ENCODE data around the gene MPO.

DNA sequence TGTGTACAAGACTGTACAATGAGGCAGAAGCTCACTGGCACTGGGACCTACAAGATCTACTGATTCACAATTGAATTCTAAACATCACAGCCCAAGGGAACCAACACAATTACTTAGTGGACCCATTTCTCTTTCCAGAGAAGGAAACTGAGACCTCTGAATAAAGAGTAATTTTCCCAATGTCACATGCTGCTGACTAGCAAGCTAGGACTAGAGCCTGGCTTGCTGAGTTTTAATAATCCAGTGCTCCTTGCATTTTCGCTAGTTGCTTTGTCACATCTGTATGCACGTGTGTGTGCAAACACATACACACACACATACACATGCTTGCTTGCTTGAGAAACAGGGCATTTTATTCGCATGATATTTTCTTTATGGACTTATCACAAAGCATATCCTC is 46.2 kb downstream of the MPO start:
- TF ChIP-seq, protein P1, sequence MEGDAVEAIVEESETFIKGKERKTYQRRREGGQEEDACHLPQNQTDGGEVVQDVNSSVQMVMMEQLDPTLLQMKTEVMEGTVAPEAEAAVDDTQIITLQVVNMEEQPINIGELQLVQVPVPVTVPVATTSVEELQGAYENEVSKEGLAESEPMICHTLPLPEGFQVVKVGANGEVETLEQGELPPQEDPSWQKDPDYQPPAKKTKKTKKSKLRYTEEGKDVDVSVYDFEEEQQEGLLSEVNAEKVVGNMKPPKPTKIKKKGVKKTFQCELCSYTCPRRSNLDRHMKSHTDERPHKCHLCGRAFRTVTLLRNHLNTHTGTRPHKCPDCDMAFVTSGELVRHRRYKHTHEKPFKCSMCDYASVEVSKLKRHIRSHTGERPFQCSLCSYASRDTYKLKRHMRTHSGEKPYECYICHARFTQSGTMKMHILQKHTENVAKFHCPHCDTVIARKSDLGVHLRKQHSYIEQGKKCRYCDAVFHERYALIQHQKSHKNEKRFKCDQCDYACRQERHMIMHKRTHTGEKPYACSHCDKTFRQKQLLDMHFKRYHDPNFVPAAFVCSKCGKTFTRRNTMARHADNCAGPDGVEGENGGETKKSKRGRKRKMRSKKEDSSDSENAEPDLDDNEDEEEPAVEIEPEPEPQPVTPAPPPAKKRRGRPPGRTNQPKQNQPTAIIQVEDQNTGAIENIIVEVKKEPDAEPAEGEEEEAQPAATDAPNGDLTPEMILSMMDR (IDR thresholded peaks at IDR 0.05), result no peak
- TF ChIP-seq EP300 (IDR thresholded peaks at IDR 0.05) (no peak), POLR2A (IDR thresholded peaks at IDR 0.05) (no peak)

Measured in tibial nerve (tissue), 4 donors.